CD4-positive, alpha-beta T cell treated with Interleukin-21 for 1 hour (primary cell): ENCODE data around the gene HS3ST3B1.
A peak's percentile ranks its signal among the peaks of the same experiment; 100 is the strongest.

Experiments
- DNase-seq: peaks from one replicate; pipeline ENCODE4 v3.0.0-alpha.2; 2020

The HS3ST3B1 gene

DNA sequence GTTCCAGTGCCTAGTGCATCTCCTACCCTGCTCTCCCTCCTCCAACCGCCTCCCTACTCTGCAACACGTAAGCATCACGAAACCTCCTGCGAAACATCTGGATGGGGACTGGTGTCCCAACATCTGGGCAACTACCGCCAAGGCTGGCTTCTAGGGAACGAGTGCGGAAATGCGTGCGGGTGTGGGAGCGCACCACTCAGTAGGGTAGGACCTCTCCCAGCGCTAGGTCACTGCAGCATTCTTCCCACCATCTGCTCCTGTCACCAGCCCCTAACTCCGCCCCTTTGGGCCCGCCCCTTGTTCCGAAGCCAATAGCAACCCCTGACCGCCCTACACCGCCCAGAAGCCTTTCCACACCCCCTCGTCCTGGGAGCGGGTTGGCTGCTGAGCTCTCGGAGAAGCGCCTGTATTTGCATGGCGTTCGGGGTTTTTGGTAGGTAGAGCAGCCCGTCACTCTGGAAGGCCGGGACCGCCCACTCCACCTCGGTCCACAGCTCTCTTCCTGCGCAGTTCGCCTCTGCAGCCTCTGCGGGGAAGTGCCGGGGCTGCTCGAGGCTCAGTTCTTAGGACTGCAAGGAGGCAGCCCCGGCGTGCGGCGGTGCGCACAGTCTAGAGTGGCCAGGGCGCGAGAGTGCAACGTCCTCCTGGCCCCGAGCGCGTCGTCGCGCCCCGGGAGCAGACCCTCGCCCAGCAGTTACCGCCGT is at the start of gene HS3ST3B1:
Gene HS3ST3B1, plus strand, starts transcription at position 507 of the 704 bp plus-strand sequence. CDS start 438 bp downstream, outside the sequence.
- peak; percentile 99 for DNase-seq

DNA sequence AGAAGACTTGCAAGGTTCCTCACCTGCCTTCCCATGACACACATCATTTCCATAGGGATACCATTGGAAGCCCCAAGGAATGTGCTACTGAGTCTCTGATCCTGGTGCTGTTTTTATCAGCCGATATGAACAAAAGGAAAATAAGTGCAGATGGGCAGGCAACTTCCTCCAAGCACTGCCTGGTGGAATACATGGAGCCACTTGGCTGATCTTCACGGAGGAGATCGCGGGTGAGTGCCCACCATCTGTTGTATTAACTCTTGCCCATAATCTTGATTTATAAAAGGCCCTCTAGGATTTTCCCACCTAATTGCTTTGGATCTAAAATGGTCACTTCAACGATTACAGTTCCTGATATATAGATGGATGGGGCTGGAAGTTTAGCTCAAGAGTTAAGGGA is 39.5 kb upstream of the HS3ST3B1 start:
- DNase-seq: no peak

- peak; percentile 18 for DNase-seq
Observed at GRCh38 chr17:14268264-14268663, 32.6 kb upstream of the HS3ST3B1 start.

- DNase-seq: no peak
Observed at GRCh38 chr17:14269473-14269872, 31.4 kb upstream of the HS3ST3B1 start.

- DNase-seq: no peak
Observed at GRCh38 chr17:14270508-14270907, 30.4 kb upstream of the HS3ST3B1 start.

GRCh38 chr17:14276535-14277250 is 24.2 kb upstream of the HS3ST3B1 start:
- DNase-seq: no peak

DNA sequence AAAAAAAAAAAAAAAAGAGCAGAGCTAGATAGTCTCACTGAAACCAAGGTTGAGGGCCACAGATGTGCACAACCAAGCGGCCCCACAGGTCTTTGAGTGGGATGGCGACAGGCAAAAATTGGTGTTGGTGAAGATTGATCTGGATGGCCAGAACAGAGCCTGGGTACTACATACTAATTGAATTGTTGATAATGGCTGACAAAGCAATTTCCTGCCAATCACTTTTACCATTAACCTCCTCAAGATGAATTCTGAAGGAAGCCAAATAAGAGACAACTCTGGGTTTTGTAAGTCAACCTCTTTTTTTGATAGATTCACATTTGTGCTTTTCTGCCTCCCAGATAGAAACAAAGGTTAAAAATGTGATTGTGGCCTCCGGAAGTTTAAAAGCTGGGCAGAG is 19.4 kb upstream of the HS3ST3B1 start:
- DNase-seq: no peak

DNA sequence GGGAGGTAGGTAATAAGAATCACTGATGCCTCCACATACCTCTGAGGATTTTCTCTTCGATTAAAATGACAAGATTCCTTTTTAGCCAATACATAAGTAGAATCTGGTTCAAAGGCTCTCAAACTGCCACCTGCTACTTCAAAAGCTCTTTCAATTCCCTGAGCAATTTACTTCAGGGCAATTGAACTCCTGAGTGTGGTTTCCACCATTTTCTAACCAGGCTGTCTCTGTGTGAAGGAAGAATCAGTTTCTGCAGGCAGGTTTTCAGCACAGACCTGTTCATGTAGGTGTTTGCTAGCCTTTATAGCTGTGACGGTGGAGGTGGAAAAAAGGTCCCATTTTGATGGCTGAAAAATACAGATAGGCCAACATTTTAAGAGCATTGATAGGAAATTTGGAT is 18.2 kb upstream of the HS3ST3B1 start:
- no peak for DNase-seq

GRCh38 chr17:14289162-14289561 is 11.7 kb upstream of the HS3ST3B1 start:
- DNase-seq: no peak

- no peak for DNase-seq
Observed at GRCh38 chr17:14294876-14295275, 6.0 kb upstream of the HS3ST3B1 start.

- DNase-seq: no peak
Observed at GRCh38 chr17:14295676-14296075, 5.2 kb upstream of the HS3ST3B1 start.

DNA sequence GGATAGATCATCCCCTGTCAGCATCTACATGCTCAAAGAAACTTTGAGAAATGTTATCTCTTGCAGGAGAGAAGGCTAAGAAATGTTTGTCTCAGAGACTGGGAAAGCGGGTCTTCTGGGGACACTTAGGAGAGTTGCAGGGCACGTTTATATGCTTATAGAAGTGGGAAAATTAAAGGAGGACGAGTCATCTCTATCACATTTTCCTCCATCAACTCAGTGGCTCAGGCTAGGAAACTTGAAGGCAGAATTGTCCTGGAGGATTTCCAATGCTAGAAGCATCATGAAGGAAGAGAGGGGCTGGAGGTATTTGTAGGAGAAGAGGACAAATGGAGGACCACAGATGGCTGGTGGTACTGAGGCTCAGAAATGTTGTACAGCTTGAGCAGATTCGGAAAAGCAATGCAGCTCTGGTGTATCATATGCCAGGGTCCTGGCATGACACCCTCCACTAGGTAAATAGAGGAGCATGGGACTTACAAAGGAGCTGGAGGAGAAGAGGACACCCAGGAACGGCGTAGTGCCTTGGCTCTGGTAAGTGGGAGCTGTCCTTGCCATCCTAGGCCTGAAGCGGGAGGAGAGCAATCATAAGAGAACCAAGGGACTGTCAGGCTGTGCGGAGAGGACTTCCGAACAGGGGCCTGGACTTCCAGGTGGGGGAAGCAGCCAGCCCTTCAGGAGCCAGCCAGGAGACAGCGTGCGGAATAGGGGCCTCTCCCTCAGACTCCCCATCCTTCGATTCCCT is 4.5 kb upstream of the HS3ST3B1 start:
- DNase-seq: no peak

- DNase-seq: peak; percentile 32
Observed at GRCh38 chr17:14297161-14297851, 3.6 kb upstream of the HS3ST3B1 start.

DNA sequence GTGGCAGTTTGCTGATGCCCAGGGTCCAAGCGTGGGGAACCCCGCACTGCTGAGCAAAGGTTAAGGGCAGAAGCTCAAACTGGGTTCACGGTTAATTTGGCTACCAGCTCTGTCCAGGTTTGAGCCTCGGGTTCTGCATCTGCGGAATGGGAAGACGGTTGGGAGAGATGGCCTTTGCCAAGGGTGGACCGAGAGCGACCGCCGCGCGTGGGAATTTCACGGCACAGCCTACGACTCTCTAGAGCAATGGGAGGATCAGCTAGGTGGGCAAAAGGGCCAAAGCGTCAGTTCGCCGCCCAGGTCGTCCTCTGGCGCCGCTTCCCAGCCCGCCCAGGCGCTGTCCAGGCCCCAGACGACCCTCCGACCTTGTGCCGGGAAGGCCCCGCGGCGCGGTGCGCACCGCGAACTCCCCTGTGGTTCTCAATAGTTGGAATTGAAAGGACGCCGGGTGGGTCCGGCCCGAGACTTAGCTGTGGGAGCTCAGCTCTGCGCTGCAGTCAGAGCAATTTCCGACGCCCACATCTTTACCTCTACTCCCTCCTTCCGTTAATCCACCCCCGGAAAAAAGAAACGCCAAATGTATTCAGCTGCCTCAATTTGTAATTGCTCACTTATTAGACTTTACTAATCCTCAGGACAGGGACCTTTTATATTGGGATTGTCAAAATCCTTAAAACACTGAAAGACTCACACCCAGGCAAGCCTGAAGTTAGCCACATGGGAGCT is 2.5 kb upstream of the HS3ST3B1 start:
- DNase-seq: no peak

GRCh38 chr17:14298947-14299279 is 2.0 kb upstream of the HS3ST3B1 start:
- no peak for DNase-seq

- peak; percentile 26 for DNase-seq
Observed at GRCh38 chr17:14299280-14300141, 1.4 kb upstream of the HS3ST3B1 start.

DNA sequence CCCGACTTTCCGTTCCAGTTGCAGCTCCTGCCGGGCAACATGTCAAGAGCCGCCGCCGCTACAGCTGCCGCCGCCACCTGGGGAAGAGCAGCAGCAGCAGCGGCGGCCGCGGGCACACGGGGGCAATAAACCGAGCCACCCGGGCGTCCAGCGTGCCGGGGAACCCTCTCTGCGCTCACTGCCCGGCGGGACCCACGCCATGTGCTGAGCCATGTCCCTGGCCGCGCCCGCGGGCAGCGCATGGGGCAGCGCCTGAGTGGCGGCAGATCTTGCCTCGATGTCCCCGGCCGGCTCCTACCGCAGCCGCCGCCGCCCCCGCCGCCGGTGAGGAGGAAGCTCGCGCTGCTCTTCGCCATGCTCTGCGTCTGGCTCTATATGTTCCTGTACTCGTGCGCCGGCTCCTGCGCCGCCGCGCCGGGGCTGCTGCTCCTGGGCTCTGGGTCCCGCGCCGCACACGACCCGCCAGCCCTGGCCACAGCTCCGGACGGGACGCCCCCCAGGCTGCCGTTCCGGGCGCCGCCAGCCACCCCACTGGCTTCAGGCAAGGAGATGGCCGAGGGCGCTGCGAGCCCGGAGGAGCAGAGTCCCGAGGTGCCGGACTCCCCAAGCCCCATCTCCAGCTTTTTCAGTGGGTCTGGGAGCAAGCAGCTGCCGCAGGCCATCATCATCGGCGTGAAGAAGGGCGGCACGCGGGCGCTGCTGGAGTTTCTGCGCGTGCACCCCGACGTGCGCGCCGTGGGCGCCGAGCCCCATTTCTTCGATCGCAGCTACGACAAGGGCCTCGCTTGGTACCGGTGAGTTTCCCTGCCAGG is 604 bp downstream of the HS3ST3B1 start:
- DNase-seq: peak; percentile 28

GRCh38 chr17:14302091-14302430 is 1.2 kb downstream of the HS3ST3B1 start:
- DNase-seq: peak; percentile 67

DNA sequence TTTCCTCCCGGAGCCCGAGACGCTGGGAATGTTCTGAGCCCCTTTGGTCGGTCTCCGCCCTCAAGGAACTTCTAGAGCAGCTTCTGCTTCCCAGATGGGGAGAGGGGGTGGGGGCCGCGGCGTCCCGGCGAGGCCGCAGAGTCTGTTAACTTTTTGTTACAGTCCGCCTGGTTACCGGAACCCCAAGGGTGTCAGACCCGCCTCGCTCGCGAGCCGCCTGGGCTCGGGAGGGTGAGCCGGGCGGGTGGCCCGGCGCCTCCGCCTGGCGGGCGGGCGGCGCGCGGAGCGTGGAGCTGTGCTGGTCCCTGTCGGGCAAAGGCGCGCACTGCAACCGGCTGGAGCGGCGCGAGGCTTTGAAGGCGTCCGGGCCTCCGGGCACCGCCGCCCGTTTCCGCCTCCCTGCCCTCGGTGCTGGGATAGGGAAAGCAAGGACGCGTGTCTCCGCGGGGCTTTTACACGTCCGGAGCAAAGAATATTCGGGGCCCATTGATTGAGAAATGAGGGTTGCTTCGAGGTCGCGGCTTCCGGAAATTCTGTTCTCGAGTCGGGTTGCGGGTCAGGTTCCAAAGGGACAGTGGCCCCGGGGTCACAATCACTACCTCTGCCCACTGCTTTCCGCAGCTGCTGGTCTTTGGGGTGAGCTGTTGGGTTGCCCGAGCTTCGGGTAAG is 1.7 kb downstream of the HS3ST3B1 start:
- peak; percentile 86 for DNase-seq
